ENCODE data around the gene CNPY2.
"Not testable (repeated sequence)": the region's sequence is repeated elsewhere in the genome, so short reads cannot be mapped to it uniquely, and the experiment has no call there.

Gene CNPY2

GRCh38 chr12:56332512-56333196 lies 16.9 kb upstream of the CNPY2 start:
- DNase-seq (ENCODE audit: low read depth) = no peak
- H3K4me3 ChIP-seq (ENCODE audit: low read length) = peak overlapping the region; percentile 75
- TF ChIP-seq CTCF (conservative IDR thresholded peaks at IDR 0.05; ENCODE audit: low read depth, low read length) = no peak

- no peak overlapping the region for H3K4me3 ChIP-seq (ENCODE audit: low read length)
- TF ChIP-seq CTCF (conservative IDR thresholded peaks at IDR 0.05; ENCODE audit: low read depth, low read length) = no peak
- no peak for DNase-seq (ENCODE audit: low read depth)
These were observed 15.2 kb upstream of the CNPY2 start for GRCh38 chr12:56330936-56331490.

- no peak overlapping the region for H3K4me3 ChIP-seq (ENCODE audit: low read length)
- no peak for TF ChIP-seq CTCF (conservative IDR thresholded peaks at IDR 0.05; ENCODE audit: low read depth, low read length)
- DNase-seq (ENCODE audit: low read depth) = no peak
These were observed 10.7 kb upstream of the CNPY2 start for GRCh38 chr12:56326533-56326932.

- H3K4me3 ChIP-seq (ENCODE audit: low read length) = no peak overlapping the region
- no peak for TF ChIP-seq CTCF (conservative IDR thresholded peaks at IDR 0.05; ENCODE audit: low read depth, low read length)
- DNase-seq (ENCODE audit: low read depth) = no peak
These were observed 10.3 kb upstream of the CNPY2 start for GRCh38 chr12:56326126-56326525.

GRCh38 chr12:56324206-56324605 lies 8.4 kb upstream of the CNPY2 start:
- no peak overlapping the region for H3K4me3 ChIP-seq (ENCODE audit: low read length)
- no peak for TF ChIP-seq CTCF (conservative IDR thresholded peaks at IDR 0.05; ENCODE audit: low read depth, low read length)
- no peak for DNase-seq (ENCODE audit: low read depth)

- not testable (repeated sequence) for H3K4me3 ChIP-seq (ENCODE audit: low read length); DNase-seq (ENCODE audit: low read depth)
These were observed 5.8 kb upstream of the CNPY2 start for GRCh38 chr12:56321610-56322009.

GRCh38 chr12:56321027-56321426 lies 5.2 kb upstream of the CNPY2 start:
- no peak overlapping the region for H3K4me3 ChIP-seq (ENCODE audit: low read length)
- no peak for DNase-seq (ENCODE audit: low read depth)
- TF ChIP-seq CTCF (conservative IDR thresholded peaks at IDR 0.05; ENCODE audit: low read depth, low read length) = no peak

All from retinal pigment epithelial cell (primary cell).